Activated CD4-positive, alpha-beta T cell treated with anti-CD3 and anti-CD28 coated beads, Interleukin-2, amount 50 U/mL, for 1 hour (primary cell): ENCODE results near the gene EGFL8.
"Not testable (repeated sequence)": the region's sequence is repeated elsewhere in the genome, so short reads cannot be mapped to it uniquely, and the experiment has no call there.

Source experiments
- DNase-seq: peaks from one replicate; pipeline ENCODE4 v3.0.0-alpha.2; 2020

Gene EGFL8

GRCh38 chr6:32185681-32186131 is 21.3 kb downstream of the EGFL8 start:
- peak; percentile 52 for DNase-seq

DNA sequence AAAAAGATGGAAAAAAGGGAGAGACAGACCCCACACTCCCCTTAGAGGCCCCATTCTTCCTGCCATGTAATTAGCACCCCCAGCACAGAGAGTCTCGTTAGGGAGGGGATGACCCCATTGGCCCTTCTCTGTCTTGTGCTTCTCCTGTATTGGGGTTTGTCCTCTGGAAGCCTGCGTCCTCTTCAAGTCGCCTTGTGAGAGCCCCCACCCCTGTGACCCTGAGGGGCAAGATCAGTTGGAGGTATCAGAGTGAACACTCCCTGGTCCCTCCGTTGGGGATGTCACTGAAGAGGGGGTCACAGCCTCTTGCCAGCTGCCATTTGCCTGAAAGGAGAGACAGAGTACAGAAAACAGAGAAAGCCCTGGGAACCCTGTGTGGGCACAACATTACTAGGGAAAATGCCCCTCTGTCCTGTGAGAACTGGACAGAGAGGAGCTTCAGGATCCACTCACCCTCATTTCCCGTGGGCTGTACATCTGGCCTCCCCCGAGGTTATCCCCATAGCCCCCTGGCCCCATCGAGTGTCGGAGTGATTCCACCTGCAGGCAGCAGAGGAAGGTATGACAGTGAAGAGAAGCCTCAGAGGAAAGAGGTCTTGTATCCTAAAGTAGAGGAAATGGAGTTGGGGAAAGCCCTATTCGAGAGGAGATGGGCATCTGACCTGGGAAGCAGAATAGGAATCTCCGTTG is 21.9 kb downstream of the EGFL8 start:
- DNase-seq, result not testable (repeated sequence)

GRCh38 chr6:32187009-32187709 is 22.8 kb downstream of the EGFL8 start:
- DNase-seq, result no peak

DNA sequence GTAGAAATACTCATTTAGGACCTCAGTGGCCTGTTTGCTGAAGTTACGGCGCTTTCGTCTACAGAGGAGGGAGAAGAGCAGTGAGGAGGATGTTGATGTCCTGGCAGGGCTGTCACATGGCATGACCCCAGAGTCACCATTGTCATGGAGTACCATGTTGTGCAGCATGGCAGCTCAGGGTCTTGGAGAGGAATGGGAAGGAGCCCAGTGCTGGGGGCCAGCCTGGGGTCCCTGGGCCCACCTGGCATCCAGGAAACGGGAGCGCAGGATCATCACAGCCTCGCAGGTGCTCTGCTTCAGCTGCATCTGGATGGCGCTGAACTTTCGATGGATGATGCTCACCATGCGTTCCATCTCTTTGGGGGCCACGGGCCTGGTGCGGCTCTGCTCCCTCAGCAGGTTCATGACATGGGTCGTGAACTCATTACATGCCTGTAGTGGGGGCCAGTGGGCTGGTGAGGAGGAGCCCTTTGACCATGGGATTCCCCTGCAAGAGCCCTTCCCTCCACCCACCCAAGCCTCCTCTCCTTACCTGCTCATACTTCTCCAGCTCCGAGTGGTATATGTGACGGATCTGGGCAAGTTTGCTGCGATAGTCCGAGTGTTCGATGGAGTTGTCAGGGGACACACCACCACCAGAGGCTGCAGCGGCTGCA is 23.5 kb downstream of the EGFL8 start:
- DNase-seq, result not testable (repeated sequence)

- no peak for DNase-seq
Measured at GRCh38 chr6:32188381-32189068, 24.1 kb downstream of the EGFL8 start.

GRCh38 chr6:32189069-32189741 is 24.8 kb downstream of the EGFL8 start:
- DNase-seq, result no peak

GRCh38 chr6:32189742-32190053 is 25.3 kb downstream of the EGFL8 start:
- DNase-seq, result no peak

GRCh38 chr6:32190054-32190851 is 25.9 kb downstream of the EGFL8 start, which contains the start of gene PBX2:
PBX2 (minus strand) TSS chr6:32190202; CDS start chr6:32189915, 287 bp downstream.
- DNase-seq, result peak; percentile 81

DNA sequence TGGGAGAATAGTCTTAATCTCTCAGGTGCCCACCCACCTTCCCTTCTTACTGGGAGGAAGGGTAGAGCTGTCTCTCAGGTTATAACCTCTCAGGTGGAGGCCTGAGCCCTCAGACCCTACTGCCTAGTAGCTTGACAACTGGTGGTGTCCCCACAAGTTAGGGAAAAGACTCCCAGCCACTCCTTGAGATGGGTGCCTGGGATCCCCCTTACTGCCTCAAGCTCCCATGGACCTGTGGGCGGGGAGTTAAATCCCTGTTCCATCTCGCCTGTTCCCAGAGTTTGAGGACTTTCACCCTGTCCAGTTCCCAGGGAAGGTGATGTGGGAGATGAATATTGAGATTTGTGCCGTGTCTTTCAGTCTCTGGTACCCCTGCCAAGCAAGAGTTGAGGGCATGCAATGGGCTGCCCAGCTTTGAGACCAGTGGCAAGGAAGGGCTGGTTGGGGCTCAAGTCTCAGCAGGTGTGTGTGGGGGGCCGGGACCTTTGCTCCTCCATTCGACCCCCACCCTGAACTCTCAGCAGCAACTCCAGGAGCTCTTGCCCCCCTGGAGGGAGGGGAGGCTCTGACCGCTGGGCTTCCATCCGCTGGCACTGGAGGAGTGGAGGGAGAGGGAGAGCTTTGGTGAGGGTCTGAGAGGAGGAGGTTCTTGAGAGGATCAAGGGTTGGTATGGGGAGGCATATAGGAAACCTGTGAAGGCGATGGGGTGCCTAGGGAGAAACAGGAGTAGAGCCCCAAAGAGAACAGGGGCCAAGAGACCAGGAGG is 26.7 kb downstream of the EGFL8 start:
- no peak for DNase-seq

- no peak for DNase-seq
Measured at GRCh38 chr6:32191696-32192607, 27.6 kb downstream of the EGFL8 start.

GRCh38 chr6:32192608-32193039 is 28.2 kb downstream of the EGFL8 start, which contains the start of gene GPSM3:
GPSM3 (minus strand) TSS chr6:32192643; CDS start chr6:32192513, 130 bp downstream.
- DNase-seq, result peak; percentile 41

DNA sequence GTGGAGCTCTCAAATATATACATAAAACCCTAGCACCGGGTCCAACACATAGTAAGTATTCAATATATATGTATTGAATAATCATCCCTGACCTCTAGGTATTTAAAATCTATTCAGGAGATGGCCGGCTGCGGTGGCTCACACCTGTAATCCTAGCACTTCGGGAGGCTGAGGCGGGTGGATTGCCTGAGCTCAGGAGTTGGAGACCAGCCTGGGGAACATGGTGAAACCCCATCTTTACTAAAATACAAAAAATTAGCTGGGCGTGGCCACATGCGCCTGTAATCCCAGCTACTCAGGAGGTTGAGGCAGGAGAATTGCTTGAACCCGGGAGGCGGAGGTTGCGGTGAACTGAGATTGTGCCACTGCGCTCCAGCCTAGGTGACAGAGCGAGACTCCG is 28.7 kb downstream of the EGFL8 start:
- DNase-seq, result not testable (repeated sequence)

GRCh38 chr6:32194388-32194787 is 30.0 kb downstream of the EGFL8 start:
- no peak for DNase-seq

DNA sequence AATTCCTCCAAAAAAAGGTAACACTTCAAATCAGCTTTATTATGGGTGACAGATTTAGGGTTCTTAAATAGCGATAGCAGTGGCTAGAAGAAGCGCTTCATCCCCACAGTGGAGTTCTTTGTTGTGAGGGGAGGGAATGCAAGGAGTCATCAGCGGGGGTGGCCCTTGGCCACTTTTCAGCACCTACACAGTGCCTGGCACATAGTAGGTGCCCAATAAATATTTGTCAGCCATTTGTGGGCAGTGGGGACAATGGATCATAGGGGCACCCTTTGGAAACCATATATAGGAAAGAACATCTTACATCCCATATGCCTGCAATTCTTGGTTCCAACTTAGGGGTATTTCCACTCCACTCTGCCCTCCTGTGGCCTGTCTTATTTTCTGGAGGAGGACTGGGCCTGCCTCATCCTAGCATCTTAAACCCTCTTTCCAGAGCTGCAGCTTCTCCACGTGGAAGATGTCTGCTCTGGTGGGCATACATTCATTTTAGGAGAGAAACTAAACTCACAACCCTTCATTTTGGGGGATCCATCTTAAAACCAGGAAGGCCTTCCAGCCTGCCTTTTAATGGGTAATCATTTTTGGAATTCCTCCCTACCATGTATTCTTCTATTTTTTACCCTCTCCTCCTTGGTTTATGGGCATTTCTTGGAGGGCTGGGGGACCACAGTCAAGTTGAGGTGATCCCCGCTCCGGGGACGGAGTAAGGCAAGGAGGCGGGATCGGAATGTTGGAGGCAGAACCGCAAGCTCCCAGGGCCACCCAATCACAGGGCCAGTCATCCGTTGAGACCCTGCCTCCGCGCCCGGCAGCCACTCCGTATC is 30.6 kb downstream of the EGFL8 start:
- no peak for DNase-seq

- peak; percentile 99 for DNase-seq
Measured at GRCh38 chr6:32195652-32195901, 31.2 kb downstream of the EGFL8 start.

- peak; percentile 53 for DNase-seq
Measured at GRCh38 chr6:32195902-32196681, 31.7 kb downstream of the EGFL8 start.

- no peak for DNase-seq
Measured at GRCh38 chr6:32196682-32197616, 32.6 kb downstream of the EGFL8 start.
